GM23338 (cell line): Measurements from ENCODE around the gene ABR. TPM values are rescaled to one million over a fixed set of nuclear protein-coding genes. Genes with fewer than 3 reads are reported as not detected.

Experiments
- ATAC-seq: fragments of 200-7000 bp; cut with Tn5 transposase; 3 replicates; pipeline ENCODE4 v1.9.1; 2020
- DNase-seq: peaks from one replicate; pipeline ENCODE4 v3.0.0-alpha.2; 2015; ENCODE audit warnings: low spot score
- H2AFZ ChIP-seq: fragments of 200-600 bp; sonication (generic); 2 replicates; pipeline ENCODE4 v1.8.0; 2016; ENCODE audit warnings: antibody characterized with exemption, mild to moderate bottlenecking, moderate library complexity
- H3F3A ChIP-seq: fragments of 200-600 bp; sonication (generic); replicated peaks from 2 replicates; pipeline ENCODE4 v1.8.0; 2017; ENCODE audit warnings: antibody characterized with exemption, mixed run types, low read depth
- H3K27ac ChIP-seq: fragments of 200-600 bp; sonication (generic); 2 replicates; pipeline ENCODE4 v1.6.1; 2016; ENCODE audit warnings: low read depth
- H3K27me3 ChIP-seq: fragments of 200-600 bp; sonication (generic); 2 replicates; pipeline ENCODE4 v1.8.0; 2016; ENCODE audit warnings: mild to moderate bottlenecking, mixed run types, moderate library complexity; ENCODE audit not compliant: insufficient read depth
- H3K36me3 ChIP-seq: fragments of 200-600 bp; sonication (generic); 2 replicates; pipeline ENCODE4 v1.8.0; 2016; ENCODE audit warnings: mild to moderate bottlenecking; ENCODE audit not compliant: insufficient read depth
- H3K4me1 ChIP-seq: fragments of 200-600 bp; sonication (generic); 2 replicates; pipeline ENCODE4 v1.8.0; 2016; ENCODE audit warnings: mild to moderate bottlenecking, moderate library complexity; ENCODE audit not compliant: insufficient read depth
- H3K4me2 ChIP-seq: fragments of 200-600 bp; sonication (generic); 2 replicates; pipeline ENCODE4 v1.7.1; 2017; ENCODE audit warnings: mixed run types
- H3K4me3 ChIP-seq: fragments of 200-600 bp; sonication (generic); 2 replicates; pipeline ENCODE4 v1.6.1; 2016; ENCODE audit warnings: mixed run types
- H3K79me2 ChIP-seq: fragments of 200-600 bp; sonication (generic); replicated peaks from 2 replicates; pipeline ENCODE4 v1.8.0; 2017; ENCODE audit warnings: mild to moderate bottlenecking; ENCODE audit not compliant: insufficient read depth
- H3K9me2 ChIP-seq: fragments of 200-600 bp; sonication (generic); 2 replicates; pipeline ENCODE4 v1.8.0; 2017; ENCODE audit not compliant: insufficient read depth
- H4K20me1 ChIP-seq: fragments of 200-600 bp; sonication (generic); replicated peaks from 2 replicates; pipeline ENCODE4 v1.8.0; 2017; ENCODE audit warnings: mild to moderate bottlenecking; ENCODE audit not compliant: insufficient read depth
- H3K27ac Mint-ChIP-seq: 2 replicates; pipeline ENCODE4 v1.8.0; 2020; ENCODE audit warnings: inconsistent platforms, mild to moderate bottlenecking, moderate library complexity, mixed read lengths
- H3K27me3 Mint-ChIP-seq: 3 replicates; pipeline ENCODE4 v1.8.0; 2022; ENCODE audit warnings: low read depth, mild to moderate bottlenecking, moderate library complexity, mixed read lengths, inconsistent platforms; ENCODE audit not compliant: insufficient read depth, poor library complexity
- H3K36me3 Mint-ChIP-seq: 3 replicates; pipeline ENCODE4 v1.8.0; 2021; ENCODE audit warnings: low read depth, mild to moderate bottlenecking, inconsistent platforms, moderate library complexity, mixed read lengths
- H3K4me1 Mint-ChIP-seq: 3 replicates; pipeline ENCODE4 v1.8.0; 2020; ENCODE audit warnings: mild to moderate bottlenecking, inconsistent platforms, mixed read lengths
- H3K4me3 Mint-ChIP-seq: 3 replicates; pipeline ENCODE4 v1.8.0; 2021; ENCODE audit warnings: moderate library complexity, mild to moderate bottlenecking, inconsistent platforms, mixed read lengths
- H3K9me3 Mint-ChIP-seq: 3 replicates; pipeline ENCODE4 v1.8.0; 2020; ENCODE audit warnings: moderate library complexity, mild to moderate bottlenecking, inconsistent platforms, mixed read lengths
- CREB1 ChIP-seq: fragments of 250-450 bp; sonication (Bioruptor Pico); IDR thresholded peaks from 2 replicates; pipeline ENCODE4 v1.5.0; 2020; ENCODE audit warnings: low read depth, mild to moderate bottlenecking, moderate library complexity
- CTCF ChIP-seq, 2 experiments: fragments of 200-600 bp in 1 of 2; sonication (generic) in 1 of 2; conservative IDR thresholded peaks; 2 replicates each; pipeline versions ENCODE4 v1.5.1 to v1.6.1; 2016 to 2017; ENCODE audit warnings: antibody characterized with exemption in 2 of 2, low read depth in 2 of 2, mild to moderate bottlenecking in 2 of 2, moderate library complexity in 1 of 2
- ETS1 ChIP-seq: IDR thresholded peaks from 2 replicates; pipeline ENCODE4 v1.6.1; 2016; ENCODE audit warnings: antibody characterized with exemption
- EZH2 ChIP-seq: fragments of 200-600 bp; sonication (generic); IDR thresholded peaks from one replicate; pipeline ENCODE4 v1.8.0; 2017; ENCODE audit warnings: antibody characterized with exemption, mild to moderate bottlenecking, low read depth; ENCODE audit not compliant: unreplicated experiment
- EZH2phosphoT487 ChIP-seq: fragments of 200-600 bp; sonication (generic); IDR thresholded peaks from one replicate; pipeline ENCODE4 v1.8.1; 2018; ENCODE audit warnings: antibody characterized with exemption; ENCODE audit not compliant: unreplicated experiment
- JUNB ChIP-seq: IDR thresholded peaks from one replicate; pipeline ENCODE4 v1.6.1; 2016; ENCODE audit warnings: antibody characterized with exemption; ENCODE audit not compliant: unreplicated experiment
- NANOG ChIP-seq: IDR thresholded peaks from 2 replicates; pipeline ENCODE4 v1.6.1; 2016; ENCODE audit warnings: antibody characterized with exemption, borderline replicate concordance
- POLR2AphosphoS5 ChIP-seq: IDR thresholded peaks from 2 replicates; pipeline ENCODE4 v1.6.1; 2016; ENCODE audit warnings: antibody characterized with exemption, low read depth
- REST ChIP-seq: IDR thresholded peaks from one replicate; pipeline ENCODE4 v1.6.1; 2018; ENCODE audit warnings: antibody characterized with exemption; ENCODE audit not compliant: unreplicated experiment
- STAT1 ChIP-seq: IDR thresholded peaks from one replicate; pipeline ENCODE4 v1.6.1; 2016; ENCODE audit warnings: antibody characterized with exemption; ENCODE audit not compliant: unreplicated experiment
- ZNF114 ChIP-seq: fragments of 250-450 bp; sonication (Bioruptor Pico); IDR thresholded peaks from 2 replicates; pipeline ENCODE4 v1.5.0; 2020; ENCODE audit warnings: mild to moderate bottlenecking, moderate library complexity
- ZNF331 ChIP-seq: fragments of 250-450 bp; sonication (Bioruptor Pico); IDR thresholded peaks from 2 replicates; pipeline ENCODE4 v1.5.0; 2020; ENCODE audit warnings: low read depth, mild to moderate bottlenecking, moderate library complexity
- ZNF462 ChIP-seq: fragments of 250-450 bp; sonication (Bioruptor Pico); IDR thresholded peaks from 2 replicates; pipeline ENCODE4 v1.5.0; 2020; ENCODE audit warnings: mild to moderate bottlenecking, moderate library complexity
- polyA plus RNA-seq: library from polyadenylated mRNA; unstranded; fragments of >200 nt; fragmentation: Nextera tagmentation; extraction: Ambion mirVana; gene quantifications from 2 replicates; pipeline ENCODE4 v1.2.1, GENCODE V29; 2016
- total RNA-seq: library from RNA; depleted of rRNA; stranded (reverse); fragments of >200 nt; shearing (Covaris generic); gene quantifications from 2 replicates; pipeline ENCODE4 v1.2.3, GENCODE V29; 2014

ABR gene
- total and polyA plus RNA-seq, 2 experiments from 2014 or later: 15.0 to 27.7 TPM

- Mint-ChIP-seq H3K4me1 (peaks cover 16% of the 10 kb centered on the region), H3K4me3 (no peak overlapping the region), H3K27ac (peak overlapping the region; percentile 87), H3K9me3 (no peaks in the 10 kb centered on the region; the same call in 2 of the 3 replicates), H3K27me3 (peaks cover 5% of the 10 kb centered on the region), H3K36me3 (peaks cover 41% of the 10 kb centered on the region)
- DNase-seq: no peak
- Histone ChIP-seq H4K20me1 (peaks cover 16% of the 10 kb centered on the region), H3F3A (peaks cover 12% of the 10 kb centered on the region; the same call in 1 of the 2 replicates), H3K79me2 (no peaks in the 10 kb centered on the region; the same call in 1 of the 2 replicates), H3K36me3 (peaks cover 18% of the 10 kb centered on the region; the same call in 1 of the 2 replicates), H3K9me2 (no peaks in the 10 kb centered on the region), H3K4me3 (no peak overlapping the region), H3K27me3 (no peaks in the 10 kb centered on the region), H3K27ac (0 out of 2 replicates have a peak overlapping the region, but pooled peaks have one; percentile 63), H3K4me2 (no peak overlapping the region), H3K4me1 (no peaks in the 10 kb centered on the region), H2AFZ (no peak overlapping the region)
- peak; percentile 11; the same call in 1 of the 3 replicates for ATAC-seq
- TF ChIP-seq ZNF114 (CRISPR knock-in tag) (no peak), CTCF (conservative IDR thresholded peaks at IDR 0.05; ENCODE audit: low read depth in 2 of 2) (no peak), CREB1 (CRISPR knock-in tag) (no peak), EZH2phosphoT487 (no peak), REST (no peak), JUNB (no peak), ETS1 (no peak), ZNF462 (CRISPR knock-in tag) (no peak), EZH2 (no peak), ZNF331 (CRISPR knock-in tag) (no peak), NANOG (no peak), POLR2AphosphoS5 (no peak), STAT1 (no peak)
Measured at GRCh38 chr17:1004769-1005295, 174.9 kb downstream of the ABR start.
